Right renal cortex interstitium (tissue), 3 donors: Measurements from ENCODE around the gene MCF2L. TPM values are rescaled to one million over a fixed set of nuclear protein-coding genes. Genes with fewer than 3 reads are reported as not detected.

Experiments used
- DNase-seq, 3 donors: peaks; one replicate each; pipeline ENCODE4 v3.0.0-alpha.2; 2013; ENCODE audit warnings: low read depth in 3 of 3, low spot score in 2 of 3
- polyA plus RNA-seq, 3 donors: library from polyadenylated mRNA; unstranded; fragments of 120-200 nt; gene quantifications; one replicate each; pipeline ENCODE4 v1.2.1, GENCODE V29; 2013; ENCODE audit not compliant: insufficient read length in 3 of 3

The MCF2L gene
- polyA plus RNA-seq, 3 donors, result 22.3 to 26.3 (median 26.2) TPM

DNA sequence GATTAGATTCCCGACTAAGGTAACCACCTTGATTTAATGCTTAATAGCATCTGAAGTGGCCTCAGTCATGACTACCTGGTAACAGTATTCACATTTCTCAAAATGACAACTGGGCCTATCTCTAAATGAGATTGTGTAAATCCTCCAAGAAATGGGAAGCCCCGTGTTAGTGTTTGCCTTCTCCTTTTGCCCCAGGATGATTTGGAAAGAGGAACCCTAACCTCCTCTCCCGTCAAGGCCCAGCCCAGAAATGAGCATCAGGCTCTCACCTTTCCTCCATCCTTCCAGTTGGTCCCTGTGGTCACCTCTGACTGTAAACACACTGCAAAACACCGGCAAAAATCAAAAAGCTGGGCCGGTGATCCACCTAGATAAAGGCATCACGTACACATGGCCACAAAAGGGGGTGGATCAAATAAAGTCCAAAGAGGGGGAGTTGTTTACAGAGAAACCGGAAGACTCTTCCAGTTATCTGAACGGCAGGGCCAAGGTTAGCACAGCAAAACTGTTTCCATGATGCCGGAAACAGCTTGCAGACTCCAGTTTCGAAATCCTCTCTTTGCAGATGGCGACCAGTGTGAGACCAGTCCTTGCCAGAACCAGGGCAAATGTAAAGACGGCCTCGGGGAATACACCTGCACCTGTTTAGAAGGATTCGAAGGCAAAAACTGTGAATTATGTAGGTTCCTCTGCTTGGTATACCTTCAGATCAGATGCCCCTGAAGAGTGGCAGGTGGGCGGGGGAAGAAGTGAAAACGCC lies 170.0 kb downstream of the MCF2L start:
- DNase-seq, result no peak

DNA sequence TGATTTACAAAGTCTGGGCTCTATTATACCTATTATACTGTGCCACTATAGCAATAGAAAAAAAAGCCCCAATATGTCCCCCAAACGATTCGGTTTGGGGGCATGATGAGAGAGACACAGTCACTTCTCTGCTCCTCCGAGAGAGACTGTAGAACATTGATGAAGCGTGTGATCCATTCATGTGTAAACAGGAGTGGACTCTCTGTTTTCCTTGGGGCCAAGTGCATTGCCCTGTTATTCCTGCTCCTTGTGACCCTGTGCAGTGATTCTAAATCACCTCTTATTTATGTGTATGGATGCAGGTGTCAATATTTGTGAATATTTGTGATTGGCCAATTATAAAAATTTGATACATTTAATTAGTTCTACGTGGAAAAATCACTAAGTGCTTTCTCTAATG lies 170.6 kb downstream of the MCF2L start:
- no peak for DNase-seq

DNA sequence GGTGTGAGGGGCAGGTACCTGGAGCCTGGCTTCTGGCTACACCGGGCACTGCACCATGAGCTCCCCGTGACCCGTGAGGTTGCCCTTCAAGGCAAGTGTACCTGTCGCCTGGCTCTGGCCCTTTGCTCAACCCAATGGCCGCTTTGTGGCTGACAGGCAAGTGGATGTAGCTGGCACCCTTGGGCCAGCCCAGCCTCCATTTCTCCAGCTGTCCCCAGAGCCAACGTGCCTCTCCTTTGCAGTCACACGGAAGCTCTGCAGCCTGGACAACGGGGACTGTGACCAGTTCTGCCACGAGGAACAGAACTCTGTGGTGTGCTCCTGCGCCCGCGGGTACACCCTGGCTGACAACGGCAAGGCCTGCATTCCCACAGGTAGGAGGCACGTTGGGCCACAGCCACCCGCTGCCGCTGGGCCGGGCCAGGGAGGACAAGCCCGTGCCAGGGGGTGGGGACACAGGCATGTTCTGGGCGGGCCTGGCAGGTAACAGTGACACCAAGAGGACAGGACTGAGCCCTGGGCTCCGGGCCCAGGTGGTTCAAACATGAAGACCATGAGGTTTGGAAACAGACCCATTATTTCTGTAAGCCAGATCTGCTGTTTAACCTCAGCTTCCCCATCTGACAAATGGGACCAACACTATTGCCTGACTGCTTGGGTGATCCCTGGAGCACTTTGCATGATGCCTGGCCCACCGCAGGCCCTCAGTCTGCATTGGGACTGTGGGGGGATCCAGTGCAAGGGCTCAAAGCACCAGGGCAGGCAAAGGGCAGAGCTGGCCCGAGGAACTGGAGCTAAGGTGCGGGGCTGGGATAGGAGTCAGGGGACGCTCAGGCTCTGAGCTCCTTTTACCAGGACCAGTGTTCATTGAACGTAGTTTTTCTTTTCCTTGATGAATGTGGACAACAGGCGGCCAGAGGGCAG lies 171.9 kb downstream of the MCF2L start:
- no peak for DNase-seq

DNA sequence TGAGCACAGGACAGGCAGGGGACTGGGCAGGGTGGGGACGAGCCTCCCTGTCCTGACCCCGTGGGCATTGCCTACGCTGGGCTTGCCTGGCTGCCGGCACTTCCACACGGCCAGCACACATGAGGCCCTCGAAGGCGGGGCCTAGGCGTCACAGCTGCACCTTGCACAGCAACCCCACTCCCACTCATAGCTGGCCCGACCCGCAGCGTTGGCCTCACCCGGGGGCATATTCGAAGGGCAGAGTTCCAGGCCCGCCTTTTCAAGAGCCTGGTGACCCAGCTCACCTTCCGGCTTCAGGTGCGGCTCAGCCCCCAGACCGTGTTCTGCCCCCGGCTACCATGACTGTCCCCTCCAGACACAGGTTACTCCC lies 172.6 kb downstream of the MCF2L start:
- no peak for DNase-seq

DNA sequence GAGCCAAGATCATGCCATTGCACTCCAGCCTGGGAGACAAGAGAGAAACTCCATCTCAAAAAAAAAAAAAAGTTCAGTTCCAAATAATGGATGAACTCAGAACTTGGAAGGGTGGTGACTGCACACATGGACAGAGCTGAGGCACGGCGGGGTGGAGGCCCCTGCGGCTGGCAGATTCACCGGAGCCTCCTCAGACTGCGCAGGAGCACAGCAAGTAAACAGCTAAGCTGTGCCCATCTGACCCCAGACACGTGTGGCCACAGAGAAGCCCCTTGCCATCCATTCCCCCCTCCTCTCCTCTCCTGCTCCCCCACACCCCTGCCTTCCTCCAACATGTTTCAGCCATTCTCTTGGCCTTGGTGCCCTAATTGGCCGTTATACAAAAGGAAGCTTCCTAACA lies 173.9 kb downstream of the MCF2L start:
- no peak for DNase-seq

DNA sequence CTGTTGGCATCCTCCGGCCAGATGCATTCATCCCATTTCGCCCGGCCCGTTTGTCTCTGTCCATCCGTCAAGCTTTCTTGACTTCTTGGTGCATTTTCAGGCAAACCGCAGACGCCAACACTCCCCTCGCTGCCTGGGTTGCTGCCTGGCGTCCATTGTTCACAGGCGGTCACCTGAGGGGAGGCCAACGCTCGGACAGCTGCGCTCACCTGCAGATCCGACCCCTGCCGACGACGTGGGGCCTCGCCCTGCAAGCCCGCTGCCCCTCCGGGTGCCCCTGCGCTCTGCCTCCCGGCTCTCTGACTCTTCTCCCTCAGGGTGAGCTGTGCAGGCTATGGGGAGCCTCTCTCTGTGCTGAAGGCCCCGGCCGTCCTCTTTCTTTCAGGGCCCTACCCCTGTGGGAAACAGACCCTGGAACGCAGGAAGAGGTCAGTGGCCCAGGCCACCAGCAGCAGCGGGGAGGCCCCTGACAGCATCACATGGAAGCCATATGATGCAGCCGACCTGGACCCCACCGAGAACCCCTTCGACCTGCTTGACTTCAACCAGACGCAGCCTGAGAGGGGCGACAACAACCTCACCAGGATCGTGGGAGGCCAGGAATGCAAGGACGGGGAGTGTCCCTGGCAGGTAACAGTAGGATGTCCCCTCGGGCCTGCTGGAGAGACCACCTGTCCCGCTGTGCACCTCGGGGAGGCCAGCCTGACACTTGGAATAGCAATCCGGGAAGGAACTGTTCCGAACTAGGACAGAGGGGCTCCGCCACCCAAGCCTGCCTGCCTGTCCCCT lies 174.6 kb downstream of the MCF2L start:
- DNase-seq, result no peak

DNA sequence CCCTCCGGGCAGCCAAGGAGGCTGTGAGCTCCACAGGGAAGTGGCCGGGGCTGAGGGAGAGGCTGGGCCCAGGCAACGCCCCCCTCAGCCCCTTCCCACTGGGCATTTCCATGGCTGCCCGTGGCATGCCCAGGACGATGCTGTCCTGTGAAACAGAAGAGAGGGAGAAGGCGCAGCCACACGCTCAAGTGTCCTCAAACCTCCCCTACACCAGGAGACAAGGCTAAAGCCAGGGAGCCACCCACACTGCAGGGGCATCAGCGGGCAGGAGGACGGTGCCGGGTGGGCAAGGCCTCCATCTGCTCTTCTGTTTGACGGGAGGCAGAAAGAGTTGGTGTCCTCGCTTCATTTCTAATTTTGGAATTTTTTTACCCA lies 175.2 kb downstream of the MCF2L start:
- no peak for DNase-seq

DNA sequence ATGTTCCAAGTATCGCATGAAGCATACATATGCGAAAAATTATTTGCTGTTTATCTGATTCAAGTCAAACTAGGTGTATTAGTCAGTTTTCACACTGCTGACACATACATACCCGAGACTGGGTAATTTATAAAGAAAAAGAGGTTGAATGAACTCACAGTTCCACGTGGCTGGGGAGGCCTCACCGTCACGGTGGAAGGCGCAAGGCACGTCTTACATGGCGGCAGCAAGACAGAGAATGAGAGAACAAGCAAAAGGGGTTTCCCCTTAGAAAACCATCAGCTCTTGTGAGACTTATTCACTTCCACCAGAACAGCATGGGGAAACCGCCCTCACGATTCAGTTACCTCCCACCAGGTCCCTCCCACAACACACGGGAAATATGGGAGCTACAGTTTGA lies 176.5 kb downstream of the MCF2L start:
- DNase-seq, result no peak

DNA sequence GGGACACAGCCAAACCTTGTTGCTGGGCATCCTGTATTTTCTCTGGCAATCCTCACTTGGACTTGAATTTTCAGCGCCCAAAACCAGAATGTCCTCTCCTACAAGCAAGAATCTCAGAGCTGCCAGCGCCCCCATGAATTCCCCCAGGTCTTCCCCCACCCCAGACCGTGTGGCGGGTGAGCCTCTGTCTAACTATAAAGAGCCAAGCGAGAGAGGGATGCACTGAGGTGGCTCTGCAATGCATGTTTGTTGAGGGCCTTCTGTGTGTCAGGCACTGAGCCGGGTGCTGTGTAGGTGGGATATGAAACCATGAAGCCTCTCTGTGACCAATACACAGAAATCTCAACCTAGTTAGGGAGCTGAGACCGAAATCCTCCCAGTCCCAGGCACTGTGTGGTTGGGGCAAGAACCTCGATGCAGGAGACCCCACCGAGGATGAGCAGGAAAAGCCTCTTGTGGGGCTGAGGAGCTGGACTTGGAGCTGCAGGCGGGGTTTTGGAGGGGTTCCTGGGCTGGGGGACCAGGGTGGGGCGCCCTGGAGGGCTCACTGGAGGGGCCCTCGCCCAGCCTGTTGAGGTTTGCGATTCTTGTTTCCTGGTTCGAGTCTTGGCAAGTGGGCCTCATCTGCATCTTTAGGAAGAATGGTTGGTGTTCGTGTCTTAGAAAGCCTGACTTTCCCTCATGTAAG lies 177.0 kb downstream of the MCF2L start:
- DNase-seq, result no peak

DNA sequence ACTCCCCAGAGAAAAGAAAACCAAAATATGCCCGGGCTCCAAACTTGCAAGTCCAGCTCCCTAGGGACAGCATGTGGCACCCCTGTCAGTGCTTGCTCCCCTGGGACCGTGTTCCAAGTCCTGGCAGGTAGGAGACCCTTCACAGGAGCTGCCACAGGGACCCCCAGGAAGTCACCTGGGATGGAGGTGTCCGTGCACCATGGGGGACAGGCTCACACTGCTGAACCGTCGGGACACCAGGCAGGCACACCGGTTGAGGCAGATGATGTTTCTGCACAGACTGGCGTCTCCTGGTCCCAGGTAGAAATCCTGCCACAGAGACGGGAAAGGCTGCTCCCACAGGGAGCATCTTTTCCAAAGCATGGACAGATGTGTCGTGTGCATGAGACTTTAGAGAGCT lies 177.7 kb downstream of the MCF2L start:
- DNase-seq, result no peak

DNA sequence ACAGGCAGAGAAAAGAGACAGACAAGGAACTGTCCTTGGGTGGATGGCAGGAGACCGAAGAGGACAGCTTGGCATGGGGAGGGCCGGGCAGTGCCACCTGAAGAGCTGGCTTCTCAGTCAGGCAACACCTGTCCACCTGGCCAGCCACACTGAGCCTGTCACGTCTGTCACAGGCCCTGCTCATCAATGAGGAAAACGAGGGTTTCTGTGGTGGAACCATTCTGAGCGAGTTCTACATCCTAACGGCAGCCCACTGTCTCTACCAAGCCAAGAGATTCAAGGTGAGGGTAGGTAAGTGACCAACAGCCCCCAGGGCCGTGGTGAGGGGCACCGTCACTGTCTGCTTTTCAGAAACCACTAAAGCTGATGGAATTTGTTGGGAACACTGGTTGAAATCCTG lies 178.2 kb downstream of the MCF2L start:
- DNase-seq, result no peak

DNA sequence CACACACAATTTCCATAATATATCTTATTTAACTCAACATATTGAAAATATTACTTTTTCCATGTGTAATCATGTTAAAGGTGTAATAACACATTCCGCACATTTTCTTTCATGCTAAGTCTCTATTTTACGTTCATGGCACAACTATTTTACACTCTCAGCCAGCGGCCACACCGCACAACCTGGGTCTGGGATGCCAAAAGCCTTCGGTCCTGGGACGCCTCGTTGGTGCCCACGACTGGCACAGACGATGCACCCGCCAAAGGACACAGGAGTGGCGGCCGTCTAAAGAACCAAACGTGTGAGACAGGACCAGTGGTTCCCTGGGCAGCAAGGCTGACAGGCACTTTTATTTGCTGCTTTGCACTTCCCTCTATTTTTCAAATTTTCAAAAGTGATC lies 179.4 kb downstream of the MCF2L start:
- DNase-seq, result no peak

DNA sequence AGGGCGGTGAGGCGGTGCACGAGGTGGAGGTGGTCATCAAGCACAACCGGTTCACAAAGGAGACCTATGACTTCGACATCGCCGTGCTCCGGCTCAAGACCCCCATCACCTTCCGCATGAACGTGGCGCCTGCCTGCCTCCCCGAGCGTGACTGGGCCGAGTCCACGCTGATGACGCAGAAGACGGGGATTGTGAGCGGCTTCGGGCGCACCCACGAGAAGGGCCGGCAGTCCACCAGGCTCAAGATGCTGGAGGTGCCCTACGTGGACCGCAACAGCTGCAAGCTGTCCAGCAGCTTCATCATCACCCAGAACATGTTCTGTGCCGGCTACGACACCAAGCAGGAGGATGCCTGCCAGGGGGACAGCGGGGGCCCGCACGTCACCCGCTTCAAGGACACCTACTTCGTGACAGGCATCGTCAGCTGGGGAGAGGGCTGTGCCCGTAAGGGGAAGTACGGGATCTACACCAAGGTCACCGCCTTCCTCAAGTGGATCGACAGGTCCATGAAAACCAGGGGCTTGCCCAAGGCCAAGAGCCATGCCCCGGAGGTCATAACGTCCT lies 180.0 kb downstream of the MCF2L start:
- DNase-seq, result no peak

Other genes starting within 250 kb of the MCF2L start
- gene F7, start 136.6 kb downstream of the MCF2L start, polyA plus RNA-seq, result 1 to 10 TPM; 2.6 to 4.5 (median 3.2) TPM
- gene F10, start 153.6 kb downstream of the MCF2L start, polyA plus RNA-seq, result 10 to 100 TPM; 16.9 to 20.3 (median 17.7) TPM
- gene PROZ, start 189.4 kb downstream of the MCF2L start, polyA plus RNA-seq, result 1 to 10 TPM in 2 of 3 donors, under 1 TPM in 1; 0.75 to 2.8 (median 1.6) TPM
- 10 to 100 TPM; 57.0 to 63.3 (median 60.5) TPM for gene PCID2, start 239.5 kb downstream of the MCF2L start, polyA plus RNA-seq
- 10 to 100 TPM; 79.3 to 85.1 (median 83.9) TPM for gene CUL4A, start 240.4 kb downstream of the MCF2L start, polyA plus RNA-seq